NCI-H1417 (cell line): ENCODE measurements around the gene RNF17.
A peak's percentile ranks its signal among the peaks of the same experiment; 100 is the strongest.
"Not testable (repeated sequence)": the region's sequence is repeated elsewhere in the genome, so short reads cannot be mapped to it uniquely, and the experiment has no call there.

Source experiments
- DNase-seq, 3 experiments: peaks; one replicate each; lab custom pipeline; 2025; lab: John Stamatoyannopoulos, UW

Gene RNF17

GRCh38 chr13:24763596-24764275, at the start of gene RNF17:
RNF17 (plus strand) TSS chr13:24764169; CDS start chr13:24764204, 35 bp downstream.
- no peak for DNase-seq

- DNase-seq = no peak
Measured at GRCh38 chr13:24716011-24716410, 48.0 kb upstream of the RNF17 start.

- no peak for DNase-seq
Measured at GRCh38 chr13:24716446-24716845, 47.5 kb upstream of the RNF17 start.

- no peak for DNase-seq
Measured at GRCh38 chr13:24717217-24717616, 46.8 kb upstream of the RNF17 start.

- no peak for DNase-seq
Measured at GRCh38 chr13:24718192-24718965, 45.6 kb upstream of the RNF17 start.

GRCh38 chr13:24719139-24719538, 44.8 kb upstream of the RNF17 start:
- no peak for DNase-seq

- DNase-seq = no peak
Measured at GRCh38 chr13:24723206-24723605, 40.8 kb upstream of the RNF17 start.

- DNase-seq = no peak
Measured at GRCh38 chr13:24724714-24725113, 39.3 kb upstream of the RNF17 start.

- no peak for DNase-seq
Measured at GRCh38 chr13:24725379-24725778, 38.6 kb upstream of the RNF17 start.

- peak; percentile 35 to 80 (median 49) for DNase-seq
Measured at GRCh38 chr13:24727731-24728601, 36.0 kb upstream of the RNF17 start.

GRCh38 chr13:24730873-24731567, 32.9 kb upstream of the RNF17 start:
- not testable (repeated sequence) for DNase-seq

GRCh38 chr13:24734950-24735349, 29.0 kb upstream of the RNF17 start:
- no peak for DNase-seq

- DNase-seq = no peak
Measured at GRCh38 chr13:24737042-24737441, 26.9 kb upstream of the RNF17 start.

GRCh38 chr13:24738366-24738847, 25.6 kb upstream of the RNF17 start:
- DNase-seq = no peak

GRCh38 chr13:24740014-24740890, 23.7 kb upstream of the RNF17 start:
- DNase-seq = no peak

GRCh38 chr13:24741016-24741662, 22.8 kb upstream of the RNF17 start:
- DNase-seq = peak in 1 of 3 experiments; percentile 1

- no peak for DNase-seq
Measured at GRCh38 chr13:24741791-24742190, 22.2 kb upstream of the RNF17 start.

- DNase-seq = peak in 2 of 3 experiments; percentile 9 to 34
Measured at GRCh38 chr13:24742294-24742693, 21.7 kb upstream of the RNF17 start.

- no peak for DNase-seq
Measured at GRCh38 chr13:24742977-24743376, 21.0 kb upstream of the RNF17 start.

GRCh38 chr13:24744247-24744646, 19.7 kb upstream of the RNF17 start:
- DNase-seq = no peak
